ENCODE results near the gene C2CD4D.
A peak's percentile ranks its signal among the peaks of the same experiment; 100 is the strongest.
"Not testable (repeated sequence)": the region's sequence is repeated elsewhere in the genome, so short reads cannot be mapped to it uniquely, and the experiment has no call there.

C2CD4D gene

DNA sequence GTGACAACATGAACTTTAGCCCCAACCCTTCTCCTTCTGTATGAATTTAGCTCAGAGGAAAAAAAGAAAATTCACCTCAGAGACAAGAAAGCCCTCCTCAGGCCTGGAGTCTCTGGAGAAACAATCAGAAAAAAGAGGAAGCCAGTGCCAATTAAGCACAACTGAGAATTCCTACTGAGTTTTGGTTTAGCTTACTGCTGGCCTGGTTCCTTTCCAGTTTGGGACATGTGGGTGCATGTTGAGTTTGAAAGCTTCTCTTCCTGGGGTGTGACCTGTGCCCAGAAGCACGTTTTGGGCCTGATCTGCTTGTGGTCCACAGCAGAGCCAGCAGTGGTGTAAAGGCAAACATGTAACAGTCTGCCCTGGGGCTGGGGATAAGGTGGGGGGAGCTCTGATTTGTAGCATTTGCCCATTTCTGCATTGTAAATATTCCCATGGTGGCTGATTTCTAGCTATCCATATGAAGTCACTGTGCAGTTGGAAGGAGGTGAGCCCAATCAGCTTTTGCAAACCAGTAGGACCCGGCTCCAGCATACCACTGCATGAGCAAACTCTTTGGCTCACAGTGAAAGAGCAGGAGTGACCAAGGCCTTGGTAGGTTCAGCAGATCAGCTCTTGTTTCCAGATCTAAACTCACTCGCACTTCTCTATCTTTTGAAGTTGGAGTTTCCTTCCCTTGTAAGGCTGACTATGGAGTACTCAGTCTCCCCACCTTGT lies 18.6 kb upstream of the C2CD4D start:
- no peak for DNase-seq

- no peak for DNase-seq
These were observed 16.3 kb upstream of the C2CD4D start for GRCh38 chr1:151855933-151856332.

- not testable (repeated sequence) for DNase-seq
These were observed 15.9 kb upstream of the C2CD4D start for GRCh38 chr1:151855516-151855915.

DNA sequence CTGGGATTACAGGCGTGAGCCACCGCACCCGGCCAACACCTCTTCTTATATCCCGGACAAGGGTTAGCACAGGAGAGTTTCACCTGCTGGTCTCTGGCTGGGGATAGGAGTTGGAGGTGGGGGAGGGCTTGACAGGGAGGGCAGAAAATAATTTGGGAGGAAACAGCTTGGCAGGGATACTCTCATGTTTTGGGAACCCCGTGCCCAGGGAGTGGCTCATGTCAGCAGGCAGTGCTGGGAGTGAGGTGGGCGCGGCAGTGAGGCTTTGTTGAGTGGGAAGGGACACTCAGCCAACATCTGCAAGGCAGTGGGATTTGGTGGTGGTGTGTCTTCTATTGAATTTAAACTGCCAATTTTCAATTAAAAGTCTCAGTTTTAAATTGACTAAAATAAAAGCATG lies 15.0 kb upstream of the C2CD4D start:
- DNase-seq: peak; percentile 29

GRCh38 chr1:151853411-151853943 lies 13.9 kb upstream of the C2CD4D start, which contains the start of gene THEM5:
Gene THEM5, minus strand, starts transcription at chr1:151853712. Its CDS starts 147 bp downstream, at chr1:151853565.
- peak; percentile 47 for DNase-seq

DNA sequence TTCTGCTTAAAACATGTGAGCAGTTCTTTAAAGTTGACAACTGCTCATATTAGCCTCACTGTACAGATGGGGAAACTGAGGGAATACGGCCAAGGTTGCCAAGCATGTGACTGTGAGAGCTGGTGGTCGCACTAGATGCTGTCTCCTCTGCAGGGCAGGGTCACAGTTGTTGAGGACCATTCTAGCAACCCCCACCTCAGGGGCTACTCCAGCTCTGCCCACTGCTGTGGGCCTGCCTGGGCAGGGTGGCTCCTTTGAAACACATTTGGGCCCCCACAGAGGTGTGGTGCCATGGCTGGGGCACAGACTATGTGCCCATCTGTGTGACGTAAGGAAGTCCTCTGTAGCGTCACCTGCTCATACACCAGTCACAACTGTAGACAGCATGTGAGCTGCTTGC lies 13.1 kb upstream of the C2CD4D start:
- no peak for DNase-seq

GRCh38 chr1:151851886-151852285 lies 12.3 kb upstream of the C2CD4D start:
- no peak for DNase-seq

GRCh38 chr1:151849871-151850270 lies 10.3 kb upstream of the C2CD4D start:
- no peak for DNase-seq

GRCh38 chr1:151849126-151849525 lies 9.5 kb upstream of the C2CD4D start:
- DNase-seq: no peak

GRCh38 chr1:151847867-151848596 lies 8.4 kb upstream of the C2CD4D start:
- DNase-seq: peak; percentile 49

DNA sequence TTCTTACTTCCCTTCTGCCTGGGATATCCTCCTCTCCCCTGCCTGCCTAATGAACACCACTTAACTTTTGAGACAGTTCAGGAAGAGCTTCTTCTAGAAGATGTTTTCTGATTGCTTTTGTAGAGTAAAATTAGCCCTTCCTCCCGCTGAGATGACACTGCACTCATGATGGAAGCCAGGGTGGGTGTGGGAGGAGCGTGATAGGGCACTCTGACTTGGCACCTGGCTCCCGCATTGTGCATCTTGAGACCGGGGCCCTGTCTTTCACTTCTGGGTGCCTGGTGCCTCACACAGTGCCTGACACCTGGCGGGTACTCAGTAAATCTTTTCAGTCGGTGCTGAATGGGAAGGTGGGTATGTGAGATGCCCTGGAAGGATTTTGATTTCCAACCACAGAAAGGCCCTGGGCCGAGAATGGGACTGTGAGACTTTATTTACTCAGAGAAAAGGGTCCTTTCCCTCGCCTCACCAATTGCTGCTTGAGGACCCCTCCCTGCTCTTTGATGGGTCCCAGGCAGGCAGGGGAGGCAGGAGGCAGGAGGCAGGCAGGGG lies 7.1 kb upstream of the C2CD4D start:
- DNase-seq: peak; percentile 50

DNA sequence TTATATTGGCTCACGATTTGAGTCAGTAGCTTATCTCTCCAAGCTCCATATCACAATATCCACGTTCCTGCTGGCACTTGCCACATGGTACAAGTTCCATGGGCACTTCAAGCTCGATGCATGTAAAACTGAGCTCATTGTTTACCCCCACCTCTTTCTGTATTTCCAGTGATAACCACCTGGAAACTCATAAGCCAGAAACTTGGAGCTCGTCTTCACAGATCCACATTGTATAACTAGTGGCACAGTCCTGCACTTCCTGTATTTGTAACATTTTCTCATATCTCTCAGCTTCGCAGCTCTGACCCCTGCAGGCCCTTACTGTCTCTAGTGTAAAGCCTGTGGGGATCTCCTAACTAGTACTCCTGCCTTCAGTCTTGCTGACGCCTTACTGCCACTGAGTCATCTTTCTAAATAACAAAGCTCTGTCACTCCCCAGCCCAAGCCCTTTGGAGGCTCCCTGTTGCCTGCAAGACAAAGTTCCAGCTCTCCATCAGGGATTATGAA lies 6.5 kb upstream of the C2CD4D start:
- peak; percentile 56 for DNase-seq

- DNase-seq: no peak
These were observed 3.8 kb upstream of the C2CD4D start for GRCh38 chr1:151843398-151843797.

DNA sequence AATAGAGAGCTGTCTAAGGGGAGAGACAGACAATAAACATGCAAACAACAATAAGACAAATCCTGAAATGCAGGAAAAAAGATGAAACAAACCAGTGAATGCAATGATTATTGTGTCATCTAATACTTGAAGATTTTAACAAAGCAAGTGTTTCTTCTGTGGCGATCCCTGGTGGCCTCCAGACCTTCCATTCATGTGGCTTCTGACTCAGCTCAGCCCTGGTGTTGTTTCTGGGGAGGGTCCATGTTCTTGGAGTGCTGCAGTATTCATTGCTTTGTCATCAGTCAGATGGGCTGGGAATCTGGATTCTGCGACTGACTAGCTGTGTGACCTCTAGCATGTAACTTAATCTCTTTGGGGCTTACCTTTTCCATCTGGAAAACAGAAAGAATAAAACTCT lies 1.5 kb upstream of the C2CD4D start:
- no peak for DNase-seq

- DNase-seq: no peak
These were observed 801 bp upstream of the C2CD4D start for GRCh38 chr1:151840421-151840820.

DNA sequence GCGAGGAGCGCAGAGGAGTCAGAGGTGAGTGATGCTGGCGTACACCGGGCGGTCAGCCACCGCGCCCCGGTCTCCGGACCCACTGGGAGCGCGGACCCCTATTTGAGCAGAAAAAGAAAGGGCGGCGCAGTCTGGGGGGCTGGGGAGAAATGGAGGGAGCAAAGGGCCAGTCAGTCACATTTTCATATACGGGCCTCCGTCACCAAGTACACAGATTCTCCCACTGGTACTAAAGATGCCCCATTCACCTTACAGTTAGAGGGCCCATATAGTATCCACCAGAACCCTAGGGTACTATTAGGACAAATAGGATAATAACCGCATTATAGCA lies 573 bp downstream of the C2CD4D start:
- no peak for DNase-seq

GRCh38 chr1:151838222-151839081 lies 1.2 kb downstream of the C2CD4D start:
- DNase-seq: peak; percentile 74

DNA sequence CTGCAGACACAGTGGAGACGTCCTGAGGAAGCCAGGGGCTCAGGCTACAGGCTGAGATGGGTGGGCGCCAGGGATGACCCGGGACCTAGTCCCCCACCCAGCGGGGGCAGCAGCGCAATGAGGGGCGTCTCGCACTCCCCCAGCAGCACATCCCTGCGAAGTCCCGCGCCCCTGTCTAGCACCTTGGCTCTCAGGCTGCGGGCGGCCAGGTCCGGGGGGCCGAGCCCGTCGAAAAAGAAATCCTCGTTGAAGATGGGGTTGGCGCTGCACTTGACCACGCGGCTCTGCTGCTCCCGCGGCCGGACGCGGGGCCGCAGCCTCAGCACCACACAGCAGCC lies 1.8 kb downstream of the C2CD4D start:
- no peak for DNase-seq

- no peak for DNase-seq
These were observed 2.4 kb downstream of the C2CD4D start for GRCh38 chr1:151837197-151837596.

GRCh38 chr1:151835596-151835995 lies 4.0 kb downstream of the C2CD4D start:
- DNase-seq: no peak

DNA sequence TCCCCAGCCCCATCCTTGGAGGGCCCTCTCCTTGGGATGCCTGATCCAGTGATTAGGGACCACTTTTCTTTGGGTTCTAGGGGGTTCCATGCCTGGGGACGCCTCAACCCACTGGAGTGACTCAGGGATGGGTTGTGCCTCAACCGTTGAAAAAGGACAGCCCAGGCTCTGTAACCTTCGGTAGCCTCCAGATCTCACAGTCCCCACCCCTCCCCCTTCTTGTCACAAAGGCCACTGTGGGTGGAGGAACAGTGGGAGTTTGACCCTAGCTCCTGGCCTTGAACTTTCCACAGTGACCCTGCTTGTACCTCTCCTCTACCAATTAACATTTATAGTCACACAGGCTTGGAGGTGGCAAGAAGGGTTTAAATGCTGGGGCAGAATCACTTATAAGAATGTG lies 5.4 kb downstream of the C2CD4D start:
- DNase-seq: no peak

DNA sequence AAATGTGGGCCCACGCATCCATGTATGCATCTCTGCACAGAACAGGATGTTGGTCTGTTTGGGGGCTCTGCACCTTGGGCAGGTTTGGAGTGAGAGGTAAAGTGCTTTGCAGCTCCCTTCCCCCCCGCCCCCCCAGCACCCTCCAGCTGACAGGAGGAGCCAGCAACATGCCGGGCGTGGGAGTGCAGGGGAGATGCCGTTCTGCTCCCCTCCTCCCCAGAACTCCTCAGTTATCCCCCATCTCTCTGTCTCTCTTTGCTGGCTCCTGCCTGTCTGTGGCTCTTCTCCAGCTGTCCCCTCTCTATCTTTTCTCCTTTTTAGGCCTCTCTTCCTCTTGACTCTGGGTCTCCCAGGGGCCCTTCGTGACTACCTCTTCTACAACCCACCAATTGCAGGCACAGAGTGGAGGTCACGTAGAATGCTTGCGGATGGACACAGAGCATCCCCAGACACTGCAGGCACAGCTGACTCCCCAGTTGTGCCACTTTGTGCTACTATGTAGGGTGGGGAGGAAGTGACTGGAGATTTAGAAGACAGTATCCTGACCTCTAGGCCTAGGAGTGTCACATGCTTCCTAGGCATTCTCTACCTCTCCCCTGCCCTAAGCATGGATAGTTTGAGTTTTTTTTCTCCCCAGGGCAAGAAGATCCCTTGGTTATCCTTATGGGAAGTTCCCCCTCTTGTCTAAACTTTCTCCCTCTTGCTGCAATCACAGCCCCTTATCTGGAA lies 6.3 kb downstream of the C2CD4D start:
- DNase-seq: no peak

Data from activated CD8-positive, alpha-beta memory T cell treated with anti-CD3 and anti-CD28 coated beads, Interleukin-2, amount 50 U/mL, for 48 hours (primary cell).